ENCODE results near the gene TMEM53.

DNA sequence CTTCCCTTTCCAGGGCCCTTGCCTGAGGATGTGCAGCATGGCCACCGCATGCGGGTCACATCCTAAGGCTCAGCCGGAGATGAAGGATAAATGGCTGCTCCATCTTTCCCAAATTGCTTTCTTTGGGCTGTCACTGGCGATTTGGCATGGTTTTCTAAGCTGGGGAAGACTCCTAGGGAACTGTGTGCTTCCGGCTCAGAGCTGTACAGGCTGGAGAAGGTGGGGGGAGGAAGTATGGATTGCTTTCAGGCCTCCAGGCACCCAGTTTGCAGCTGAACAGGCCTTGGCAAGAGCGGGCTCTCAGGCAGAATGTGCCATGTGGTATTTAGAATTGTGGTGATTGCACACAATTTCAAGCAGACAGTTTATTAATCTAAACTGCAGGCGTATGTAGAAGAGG lies 48.9 kb downstream of the TMEM53 start:
- no peak for TF ChIP-seq EZH2 (IDR thresholded peaks at IDR 0.05; ENCODE audit: borderline replicate concordance, low read length)
- TF ChIP-seq, protein P1, sequence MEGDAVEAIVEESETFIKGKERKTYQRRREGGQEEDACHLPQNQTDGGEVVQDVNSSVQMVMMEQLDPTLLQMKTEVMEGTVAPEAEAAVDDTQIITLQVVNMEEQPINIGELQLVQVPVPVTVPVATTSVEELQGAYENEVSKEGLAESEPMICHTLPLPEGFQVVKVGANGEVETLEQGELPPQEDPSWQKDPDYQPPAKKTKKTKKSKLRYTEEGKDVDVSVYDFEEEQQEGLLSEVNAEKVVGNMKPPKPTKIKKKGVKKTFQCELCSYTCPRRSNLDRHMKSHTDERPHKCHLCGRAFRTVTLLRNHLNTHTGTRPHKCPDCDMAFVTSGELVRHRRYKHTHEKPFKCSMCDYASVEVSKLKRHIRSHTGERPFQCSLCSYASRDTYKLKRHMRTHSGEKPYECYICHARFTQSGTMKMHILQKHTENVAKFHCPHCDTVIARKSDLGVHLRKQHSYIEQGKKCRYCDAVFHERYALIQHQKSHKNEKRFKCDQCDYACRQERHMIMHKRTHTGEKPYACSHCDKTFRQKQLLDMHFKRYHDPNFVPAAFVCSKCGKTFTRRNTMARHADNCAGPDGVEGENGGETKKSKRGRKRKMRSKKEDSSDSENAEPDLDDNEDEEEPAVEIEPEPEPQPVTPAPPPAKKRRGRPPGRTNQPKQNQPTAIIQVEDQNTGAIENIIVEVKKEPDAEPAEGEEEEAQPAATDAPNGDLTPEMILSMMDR (conservative IDR thresholded peaks at IDR 0.05 in 1 of 2, IDR thresholded peaks at IDR 0.05 in 1 of 2; ENCODE audit: extremely low read depth in 1 of 2, insufficient read depth in 1 of 2, low read depth in 1 of 2, low read length in 2 of 2), result no peak

Measured in mammary epithelial cell (primary cell).